ENCODE results near the gene MPST. TPM values are rescaled to one million over a fixed set of nuclear protein-coding genes. Genes with fewer than 3 reads are reported as not detected.
"Not testable (repeated sequence)": the region's sequence is repeated elsewhere in the genome, so short reads cannot be mapped to it uniquely, and the experiment has no call there.

Gene MPST
- total RNA-seq, 4 donors from 2014 or later, result 99.0 to 171 (median 143) TPM

DNA sequence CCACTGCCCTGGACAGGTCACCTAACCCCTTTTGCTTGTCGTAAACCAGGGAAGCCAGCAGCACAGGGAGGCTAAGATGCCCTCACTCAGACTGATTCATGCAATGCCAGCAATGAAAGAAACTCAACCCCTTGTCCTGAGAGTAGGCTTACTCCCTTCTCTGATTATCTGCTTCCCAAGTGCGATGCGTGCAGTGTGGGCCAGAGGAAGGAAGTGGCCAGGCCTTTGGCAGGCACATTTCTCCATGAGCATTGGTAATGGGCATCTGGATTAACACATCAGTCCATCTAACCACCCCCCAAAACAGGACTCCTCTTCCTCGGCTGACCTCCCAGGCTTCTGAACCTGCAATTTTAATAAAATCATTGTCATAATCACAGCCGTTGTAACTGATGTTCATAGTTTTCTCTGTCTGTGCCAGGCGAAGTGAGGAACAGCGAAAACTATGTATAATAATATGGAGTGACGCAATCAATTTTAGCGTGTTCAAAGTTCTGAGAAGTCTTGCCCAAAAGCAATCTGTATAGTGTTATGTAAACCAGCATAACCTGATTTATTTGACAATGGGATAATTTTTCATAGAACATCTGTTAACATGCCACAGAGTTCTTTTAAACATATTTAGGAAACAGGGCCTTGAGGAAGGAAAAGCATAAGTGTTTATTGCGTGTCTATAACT, 34.2 kb upstream of the MPST start:
- no peak overlapping the region for H3K4me3 ChIP-seq
- TF ChIP-seq POLR2A (IDR thresholded peaks at IDR 0.05), result no peak
- TF ChIP-seq POLR2AphosphoS5 (IDR thresholded peaks at IDR 0.05), result no peak
- no peak for TF ChIP-seq EP300 (IDR thresholded peaks at IDR 0.05)
- TF ChIP-seq, protein P1, sequence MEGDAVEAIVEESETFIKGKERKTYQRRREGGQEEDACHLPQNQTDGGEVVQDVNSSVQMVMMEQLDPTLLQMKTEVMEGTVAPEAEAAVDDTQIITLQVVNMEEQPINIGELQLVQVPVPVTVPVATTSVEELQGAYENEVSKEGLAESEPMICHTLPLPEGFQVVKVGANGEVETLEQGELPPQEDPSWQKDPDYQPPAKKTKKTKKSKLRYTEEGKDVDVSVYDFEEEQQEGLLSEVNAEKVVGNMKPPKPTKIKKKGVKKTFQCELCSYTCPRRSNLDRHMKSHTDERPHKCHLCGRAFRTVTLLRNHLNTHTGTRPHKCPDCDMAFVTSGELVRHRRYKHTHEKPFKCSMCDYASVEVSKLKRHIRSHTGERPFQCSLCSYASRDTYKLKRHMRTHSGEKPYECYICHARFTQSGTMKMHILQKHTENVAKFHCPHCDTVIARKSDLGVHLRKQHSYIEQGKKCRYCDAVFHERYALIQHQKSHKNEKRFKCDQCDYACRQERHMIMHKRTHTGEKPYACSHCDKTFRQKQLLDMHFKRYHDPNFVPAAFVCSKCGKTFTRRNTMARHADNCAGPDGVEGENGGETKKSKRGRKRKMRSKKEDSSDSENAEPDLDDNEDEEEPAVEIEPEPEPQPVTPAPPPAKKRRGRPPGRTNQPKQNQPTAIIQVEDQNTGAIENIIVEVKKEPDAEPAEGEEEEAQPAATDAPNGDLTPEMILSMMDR (IDR thresholded peaks at IDR 0.05), result no peak
- no peak for DNase-seq (ENCODE audit: low spot score in 2 of 2)
- H3K27me3 ChIP-seq, result peaks cover 29% of the 10 kb centered on the region
- WGBS, result 63% methylated on average over 10 of the region's 10 CpGs
- H3K36me3 ChIP-seq, result no peaks in the 10 kb centered on the region
- no peak overlapping the region for H3K27ac ChIP-seq
- H3K4me1 ChIP-seq, result peaks cover 6% of the 10 kb centered on the region
- peaks cover 6% of the 10 kb centered on the region for H3K9me3 ChIP-seq

DNA sequence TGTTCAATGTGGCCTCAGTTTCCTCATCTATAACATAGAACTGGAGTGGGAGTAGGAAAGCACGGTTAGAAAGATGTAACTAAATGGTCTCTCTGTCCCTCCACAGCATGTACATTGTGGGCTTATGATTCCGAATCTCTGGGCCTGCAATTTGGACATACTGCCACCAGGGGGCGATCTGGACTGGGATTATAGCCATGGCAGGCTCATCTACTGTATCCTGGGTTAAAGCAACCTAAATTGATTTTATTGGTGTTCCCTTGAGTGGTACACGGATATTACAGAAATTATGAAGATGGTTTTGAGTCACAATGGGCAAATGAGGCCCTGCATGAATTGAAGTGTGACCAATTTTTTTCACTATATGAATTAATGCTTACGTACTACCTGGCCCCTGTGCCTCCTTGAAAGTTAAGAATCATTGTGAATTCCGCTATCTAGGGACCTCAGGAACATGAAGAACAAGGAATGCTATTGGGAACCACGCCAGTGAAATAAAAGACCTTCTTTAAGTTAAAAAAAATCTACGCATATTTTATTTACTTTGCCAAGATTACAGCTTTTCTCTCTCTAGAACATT, 33.2 kb upstream of the MPST start:
- no peak for DNase-seq (ENCODE audit: low spot score in 2 of 2)
- H3K9me3 ChIP-seq, result peaks cover 6% of the 10 kb centered on the region
- no peak overlapping the region for H3K27ac ChIP-seq
- peaks cover 38% of the 10 kb centered on the region for H3K27me3 ChIP-seq
- H3K4me3 ChIP-seq, result no peak overlapping the region
- 57% methylated on average over 8 of the region's 8 CpGs for WGBS
- no peaks in the 10 kb centered on the region for H3K36me3 ChIP-seq
- TF ChIP-seq POLR2A (IDR thresholded peaks at IDR 0.05) (no peak), EP300 (IDR thresholded peaks at IDR 0.05) (no peak), POLR2AphosphoS5 (IDR thresholded peaks at IDR 0.05) (no peak)
- TF ChIP-seq, protein P1 (IDR thresholded peaks at IDR 0.05), result no peak
- H3K4me1 ChIP-seq, result no peaks in the 10 kb centered on the region

DNA sequence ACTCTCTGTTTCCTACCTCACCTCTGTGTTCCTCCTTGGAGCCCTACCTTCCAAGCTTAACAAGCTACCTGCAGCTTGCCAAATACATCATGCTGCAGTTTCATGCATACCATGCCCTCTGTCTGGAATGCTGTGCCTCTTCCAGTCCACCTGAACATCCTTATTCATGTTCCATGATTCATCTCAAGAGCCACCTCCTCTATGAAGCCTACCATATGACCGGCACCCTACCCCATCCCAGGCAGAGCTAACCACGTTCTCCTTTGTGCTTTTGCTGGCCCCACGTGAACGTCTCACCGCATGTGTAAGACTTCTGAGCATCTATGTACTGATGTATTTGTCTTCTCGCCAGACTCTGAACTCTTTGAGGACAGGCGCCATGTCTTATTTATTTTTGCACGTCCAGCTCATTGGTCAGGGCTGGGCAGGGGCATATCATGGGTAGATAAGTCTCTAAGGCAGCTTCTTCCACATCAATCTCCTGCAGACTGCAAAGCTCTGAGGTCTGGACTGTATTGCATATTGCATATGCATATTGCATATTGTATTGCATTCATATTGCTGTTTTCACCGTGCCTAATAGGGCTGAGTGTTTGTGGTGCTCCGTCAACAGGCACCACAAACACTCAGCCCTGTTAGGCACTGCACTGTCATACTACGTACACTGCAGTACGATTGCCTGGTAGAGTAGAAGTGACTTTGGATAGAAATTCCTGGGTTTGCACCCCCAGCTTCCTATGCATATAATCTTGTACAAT, 31.3 kb upstream of the MPST start:
- Histone ChIP-seq H3K36me3 (no peaks in the 10 kb centered on the region), H3K4me1 (no peaks in the 10 kb centered on the region), H3K27me3 (peaks cover 44% of the 10 kb centered on the region), H3K4me3 (no peak overlapping the region), H3K9me3 (peaks cover 6% of the 10 kb centered on the region), H3K27ac (no peak overlapping the region)
- DNase-seq (ENCODE audit: low spot score in 2 of 2), result no peak
- WGBS, result 81% methylated on average over 12 of the region's 12 CpGs
- TF ChIP-seq POLR2AphosphoS5 (IDR thresholded peaks at IDR 0.05) (no peak), EP300 (IDR thresholded peaks at IDR 0.05) (no peak), POLR2A (IDR thresholded peaks at IDR 0.05) (no peak)
- TF ChIP-seq, protein P1 (IDR thresholded peaks at IDR 0.05), result no peak

DNA sequence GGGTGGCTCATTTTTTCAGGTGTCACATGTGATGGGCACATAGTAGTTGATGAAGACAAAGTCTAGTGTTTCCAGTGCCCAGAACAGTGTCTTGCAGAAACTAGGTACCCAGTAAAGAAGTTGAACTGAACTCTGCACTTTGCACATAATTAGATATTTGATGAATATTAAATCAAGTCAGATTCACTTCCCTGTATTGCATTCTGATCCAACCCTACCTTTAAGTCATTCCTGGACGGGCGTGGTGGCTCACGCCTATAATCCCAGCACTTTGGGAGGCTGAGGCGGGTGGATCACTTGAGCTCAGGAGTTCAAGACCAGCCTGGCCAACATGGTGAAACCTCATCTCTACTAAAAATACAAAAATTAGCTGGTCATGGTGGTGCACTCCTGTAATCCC, 30.5 kb upstream of the MPST start:
- H3K27me3 ChIP-seq, result peaks cover 36% of the 10 kb centered on the region
- 89% methylated on average over 4 of the region's 4 CpGs for WGBS
- H3K4me3 ChIP-seq; H3K36me3 ChIP-seq; DNase-seq (ENCODE audit: low spot score in 2 of 2); H3K4me1 ChIP-seq; H3K9me3 ChIP-seq; H3K27ac ChIP-seq: not testable (repeated sequence)

DNA sequence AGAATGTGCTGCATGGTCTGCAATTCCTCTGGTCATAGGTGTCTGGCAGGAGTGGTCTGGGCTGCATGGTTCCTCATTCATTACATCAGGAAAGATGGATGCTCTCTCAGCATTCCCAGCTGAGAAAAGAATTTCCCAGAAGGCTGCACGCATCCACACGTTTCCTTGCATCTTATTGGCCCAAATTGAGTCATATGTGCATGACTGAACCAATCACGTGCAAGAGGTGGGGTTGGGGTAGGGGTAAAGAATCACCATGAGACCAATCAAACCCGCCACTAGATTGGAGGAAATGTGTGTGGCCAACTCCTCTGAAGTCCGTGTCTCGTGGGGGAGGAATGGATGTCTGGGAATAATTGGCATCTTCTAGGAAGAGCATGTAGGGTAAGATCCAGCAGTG, 29.1 kb upstream of the MPST start:
- no peak overlapping the region for H3K4me3 ChIP-seq
- WGBS, result 71% methylated on average over 6 of the region's 6 CpGs
- no peaks in the 10 kb centered on the region for H3K36me3 ChIP-seq

More for the DNA sequence above, 29.1 kb upstream of the MPST start:
- TF ChIP-seq EP300 (IDR thresholded peaks at IDR 0.05) (no peak), POLR2AphosphoS5 (IDR thresholded peaks at IDR 0.05) (no peak), POLR2A (IDR thresholded peaks at IDR 0.05) (no peak)
- TF ChIP-seq, protein P1 (IDR thresholded peaks at IDR 0.05), result no peak
- Histone ChIP-seq H3K9me3 (peaks cover 6% of the 10 kb centered on the region), H3K27ac (no peak overlapping the region), H3K4me1 (no peaks in the 10 kb centered on the region), H3K27me3 (peaks cover 35% of the 10 kb centered on the region)
- no peak for DNase-seq (ENCODE audit: low spot score in 2 of 2)

All from suprapubic skin (tissue), 4 donors.